Renal pelvis (tissue), 4 donors: ENCODE results near the gene KIAA1549. TPM values are rescaled to one million over a fixed set of nuclear protein-coding genes. Genes with fewer than 3 reads are reported as not detected.
"Not testable (repeated sequence)": the region's sequence is repeated elsewhere in the genome, so short reads cannot be mapped to it uniquely, and the experiment has no call there.

Experiments used
- DNase-seq: peaks from one replicate; pipeline ENCODE4 v3.0.0-alpha.2; 2013
- polyA plus RNA-seq, 3 donors: library from polyadenylated mRNA; unstranded; fragments of 120-200 nt; gene quantifications; one replicate each; pipeline ENCODE4 v1.2.1, GENCODE V29; 2013; ENCODE audit not compliant: insufficient read length in 3 of 3

Gene KIAA1549
- polyA plus RNA-seq, 3 donors = 14.1 to 15.2 (median 14.2) TPM

DNA sequence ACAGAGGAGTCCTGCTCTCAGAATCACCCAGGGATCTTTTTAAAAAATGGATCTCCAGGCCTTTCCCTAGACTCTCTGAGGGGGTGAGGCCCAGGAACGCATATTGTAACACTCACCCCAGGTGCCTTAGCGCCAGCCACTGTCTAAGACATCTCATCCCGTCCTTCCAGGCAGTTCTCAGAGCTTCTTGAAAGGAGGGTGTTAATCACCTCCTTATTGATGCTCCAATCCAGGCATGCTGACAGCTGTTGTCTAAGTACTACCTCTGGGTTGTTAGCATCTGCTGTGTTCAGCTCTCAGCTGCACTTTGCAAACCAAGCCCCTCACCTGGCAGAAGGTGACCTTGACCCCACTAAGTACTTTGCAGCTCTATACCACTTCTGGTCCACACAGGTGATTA, 36.0 kb downstream of the KIAA1549 start:
- DNase-seq = no peak

- DNase-seq = no peak
Observed at GRCh38 chr7:138944592-138944991, 36.6 kb downstream of the KIAA1549 start.

- DNase-seq = no peak
Observed at GRCh38 chr7:138943061-138943460, 38.1 kb downstream of the KIAA1549 start.

GRCh38 chr7:138941545-138941944, 39.6 kb downstream of the KIAA1549 start:
- DNase-seq = no peak

GRCh38 chr7:138940602-138941001, 40.6 kb downstream of the KIAA1549 start:
- not testable (repeated sequence) for DNase-seq

DNA sequence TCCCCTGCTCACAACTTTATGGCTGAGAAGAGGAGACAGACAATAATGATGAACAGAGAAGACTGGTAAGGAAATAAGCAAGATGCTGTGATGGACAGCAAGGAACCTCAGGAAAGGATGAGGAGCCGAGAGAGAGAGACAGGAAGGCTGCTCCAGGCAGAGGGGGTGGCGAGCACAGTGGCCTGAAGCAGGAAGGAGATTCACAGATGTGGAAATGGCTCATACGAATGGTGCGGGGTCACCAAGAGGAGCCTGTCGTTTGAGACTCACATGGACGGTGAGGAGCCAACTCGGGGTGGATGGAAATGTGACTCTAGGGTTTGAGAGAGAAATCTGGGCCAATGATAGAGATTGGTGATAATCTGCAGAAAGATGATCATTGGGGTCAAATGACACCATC, 43.7 kb downstream of the KIAA1549 start:
- no peak for DNase-seq

DNA sequence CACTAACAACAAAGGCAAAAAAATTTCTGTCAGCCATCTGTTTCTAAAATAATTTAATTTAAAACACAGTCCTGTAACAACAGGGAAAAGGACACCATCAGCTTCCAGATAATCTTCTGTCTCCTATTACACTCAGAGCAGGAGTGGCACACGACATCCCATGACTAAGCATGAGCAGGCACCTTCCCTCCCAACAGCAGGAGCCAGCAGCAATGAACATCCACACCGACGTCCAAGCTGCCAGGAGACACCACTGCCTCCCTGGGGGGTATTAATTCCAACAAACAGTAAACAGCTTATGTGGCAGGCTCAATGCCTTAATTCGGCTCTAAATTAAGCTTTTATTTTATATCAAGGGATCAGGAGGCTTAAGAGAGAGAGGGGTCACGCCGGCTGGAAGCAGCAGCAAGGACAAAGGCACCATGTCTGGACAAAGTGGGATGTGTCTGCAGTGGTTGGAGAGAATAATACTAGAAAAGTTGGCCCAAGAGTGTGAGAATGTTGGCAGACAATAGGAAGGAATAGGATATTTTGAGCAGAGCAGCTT, 45.7 kb downstream of the KIAA1549 start:
- DNase-seq = no peak

DNA sequence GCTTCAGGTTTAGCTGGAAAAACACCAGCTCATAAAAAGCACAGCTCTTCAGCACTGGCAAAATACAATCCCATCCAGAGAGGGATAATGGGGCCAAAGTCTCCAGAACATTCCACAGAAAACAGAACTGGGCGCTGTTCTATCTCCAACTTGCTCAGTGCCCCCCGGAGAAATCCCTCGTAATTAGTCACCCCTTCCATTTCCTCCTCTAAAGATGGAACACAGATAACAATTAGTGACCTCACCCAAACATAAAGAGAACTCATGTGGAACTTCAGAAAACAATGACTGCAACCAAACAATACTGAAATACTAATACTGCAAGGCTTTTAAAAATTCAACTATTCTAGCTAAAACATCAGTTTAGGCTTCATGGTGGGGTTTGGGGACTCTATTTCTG, 46.3 kb downstream of the KIAA1549 start:
- DNase-seq = no peak

- DNase-seq = no peak
Observed at GRCh38 chr7:138934367-138934766, 46.8 kb downstream of the KIAA1549 start.

DNA sequence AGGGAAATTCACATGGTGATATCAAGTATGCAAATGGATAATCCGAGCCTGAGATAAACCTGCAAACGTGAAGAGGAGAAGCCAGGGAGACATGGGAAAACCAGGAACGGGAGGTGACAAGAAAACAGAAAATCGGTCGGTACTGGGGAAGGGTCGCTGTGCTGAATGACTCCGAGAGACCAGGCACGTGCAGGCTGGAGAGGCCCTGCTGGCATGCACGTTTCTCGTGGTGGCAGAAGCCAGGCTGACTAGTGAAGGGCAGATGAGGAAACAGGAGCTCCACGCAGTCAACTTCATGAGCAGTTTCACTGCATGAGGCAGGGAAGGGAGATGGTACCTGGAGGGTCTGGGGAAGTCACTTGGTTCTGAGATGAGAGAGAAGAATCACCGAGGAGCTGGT, 48.3 kb downstream of the KIAA1549 start:
- DNase-seq = no peak

DNA sequence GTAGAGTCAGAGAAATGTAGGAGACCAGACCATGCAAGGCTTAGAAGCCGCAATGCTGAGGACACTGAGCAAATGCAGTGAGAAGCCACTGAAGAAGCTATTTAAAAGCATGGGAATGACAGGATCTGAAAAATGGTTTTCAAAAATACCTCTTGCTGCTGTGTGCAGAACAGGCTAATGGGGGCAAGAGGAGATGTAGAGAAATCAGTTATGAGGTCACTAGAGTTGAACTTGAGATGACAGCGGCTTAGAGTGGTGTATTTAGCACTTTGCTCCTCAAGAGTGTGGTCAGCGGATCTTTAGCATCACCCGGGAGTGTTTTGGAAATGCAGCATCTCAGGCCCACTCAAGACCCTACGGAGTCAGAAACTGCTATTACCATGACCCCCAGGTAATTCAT, 48.8 kb downstream of the KIAA1549 start:
- DNase-seq = no peak

- DNase-seq = no peak
Observed at GRCh38 chr7:138929969-138930368, 51.2 kb downstream of the KIAA1549 start.

- no peak for DNase-seq
Observed at GRCh38 chr7:138926241-138926612, 55.0 kb downstream of the KIAA1549 start.

DNA sequence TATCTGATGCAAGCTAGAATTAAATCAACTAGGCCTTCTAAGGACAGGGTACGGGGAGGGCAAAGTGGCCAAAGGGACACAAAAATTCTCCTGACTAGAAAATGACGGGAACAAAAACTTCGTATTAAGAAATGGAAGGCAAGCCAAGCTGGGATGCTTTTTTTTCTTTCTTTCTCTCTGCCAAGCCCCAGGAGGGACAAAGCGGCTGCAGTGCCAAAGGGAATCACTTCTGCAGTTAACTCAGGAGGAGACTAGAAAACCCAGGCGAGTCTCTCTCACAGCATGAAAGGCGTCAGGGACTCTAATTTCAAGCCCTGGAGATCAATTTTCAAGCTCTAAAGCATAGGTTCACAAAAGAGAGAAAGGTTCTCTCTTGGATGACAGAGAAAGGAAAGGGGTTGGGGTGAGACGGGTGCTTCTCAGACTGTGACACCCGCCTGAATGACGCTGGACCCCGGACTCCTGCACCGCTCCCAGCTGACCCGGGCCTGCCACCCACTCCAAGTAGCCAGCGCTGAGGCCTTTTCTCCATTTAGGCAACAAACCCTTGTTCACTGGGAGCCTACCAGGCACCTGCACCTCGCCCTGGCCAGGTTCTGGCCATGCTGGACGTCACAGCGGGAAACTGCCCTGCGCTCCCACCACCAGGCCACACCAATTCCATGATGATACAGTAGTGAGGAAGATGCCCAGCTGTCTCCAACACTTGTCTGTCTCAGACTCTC, 56.5 kb downstream of the KIAA1549 start:
- no peak for DNase-seq

- no peak for DNase-seq
Observed at GRCh38 chr7:138921277-138921676, 59.9 kb downstream of the KIAA1549 start.

GRCh38 chr7:138919911-138920310, 61.3 kb downstream of the KIAA1549 start:
- no peak for DNase-seq

DNA sequence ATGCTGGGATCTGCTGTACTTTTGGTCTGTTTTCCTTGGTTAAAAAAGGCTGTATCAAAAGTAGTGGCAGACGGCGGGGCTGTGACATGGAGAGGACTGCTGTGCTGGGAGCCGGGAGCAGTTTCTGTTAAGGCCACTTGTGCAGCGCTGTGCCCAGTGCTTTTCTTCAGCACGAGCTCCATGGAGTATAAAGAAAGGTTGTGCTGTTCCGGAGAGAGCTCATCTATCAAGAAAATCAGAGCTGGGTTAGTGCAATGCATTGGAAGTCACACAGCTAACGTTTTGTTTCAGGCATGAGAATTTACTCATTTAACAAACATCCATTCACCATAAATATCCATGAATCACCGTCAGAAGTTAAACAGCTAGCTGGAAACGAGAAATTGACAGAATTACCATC, 62.0 kb downstream of the KIAA1549 start:
- no peak for DNase-seq

- DNase-seq = no peak
Observed at GRCh38 chr7:138918756-138919155, 62.4 kb downstream of the KIAA1549 start.

- DNase-seq = no peak
Observed at GRCh38 chr7:138918176-138918575, 63.0 kb downstream of the KIAA1549 start.

GRCh38 chr7:138917771-138918170, 63.4 kb downstream of the KIAA1549 start:
- DNase-seq = no peak

DNA sequence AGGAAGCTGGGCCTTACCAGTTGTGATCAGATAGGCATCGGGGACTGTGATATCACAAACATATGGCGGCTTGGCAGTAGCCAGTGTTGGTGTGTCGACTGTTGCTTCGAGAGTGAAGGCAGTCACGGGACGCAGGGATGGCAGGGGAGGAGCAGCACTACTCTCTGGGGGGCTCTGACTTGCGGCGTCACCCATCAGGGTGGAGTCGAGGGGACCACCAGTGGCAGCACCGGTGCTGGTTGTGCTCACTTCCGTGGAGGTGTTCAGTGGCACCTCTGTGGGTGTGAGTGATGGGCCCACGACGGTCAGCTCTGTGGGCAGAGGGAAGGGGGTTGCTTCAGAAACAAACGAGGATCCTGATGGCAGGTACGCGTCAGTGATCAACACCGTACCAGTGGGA, 64.5 kb downstream of the KIAA1549 start:
- no peak for DNase-seq

GRCh38 chr7:138916275-138916674, 64.9 kb downstream of the KIAA1549 start:
- no peak for DNase-seq

DNA sequence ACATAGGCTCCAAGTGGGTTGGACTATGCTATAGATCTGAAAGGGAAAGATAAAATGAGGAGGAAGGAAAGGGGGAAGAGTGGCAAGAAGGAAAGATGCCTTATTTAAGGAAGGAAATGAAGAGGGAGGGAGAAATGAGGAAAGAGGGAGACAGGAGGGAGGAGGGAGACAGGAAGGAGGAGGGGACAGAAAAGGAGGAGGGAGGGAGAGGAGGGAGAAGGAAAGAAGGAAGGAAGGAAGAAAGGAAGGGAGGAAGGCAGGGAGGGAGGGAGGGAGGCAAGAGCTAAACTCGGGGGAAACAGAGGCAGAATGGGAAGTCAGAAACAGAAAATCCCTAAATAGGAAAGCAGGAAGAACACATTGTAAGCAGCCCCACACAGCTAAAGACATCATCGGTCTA, 67.4 kb downstream of the KIAA1549 start:
- DNase-seq = no peak

- no peak for DNase-seq
Observed at GRCh38 chr7:138911007-138911406, 70.2 kb downstream of the KIAA1549 start.
